ENCODE results near the gene RAB2B.

- TF ChIP-seq POLR2A (IDR thresholded peaks at IDR 0.05) (no peak), CTCF (IDR thresholded peaks at IDR 0.05) (no peak)
Observed at GRCh38 chr14:21496453-21496852, 19.7 kb upstream of the RAB2B start.

All from lower leg skin (tissue), 3 donors.